Natural killer cell (primary cell): ENCODE data around the gene NKIRAS2. TPM values are rescaled to one million over a fixed set of nuclear protein-coding genes. Genes with fewer than 3 reads are reported as not detected.
"Not testable (repeated sequence)": the region's sequence is repeated elsewhere in the genome, so short reads cannot be mapped to it uniquely, and the experiment has no call there.

Experiments used
- ATAC-seq, 3 donors: fragments of 150-1000 bp in 2 of 3; fragments of 200-7000 bp in 1 of 3; cut with Tn5 transposase; 1 replicate in 1 of 3; 2 replicates in 2 of 3; pipeline ENCODE4 v1.10.0; 2021; ENCODE audit warnings: mild to moderate bottlenecking in 2 of 3, moderate library complexity in 2 of 3
- DNase-seq, 2 donors: peaks; one replicate each; pipeline versions ENCODE4 v3.0.0 to v3.0.0-alpha.2; 2013 to 2021; ENCODE audit warnings: mixed read lengths in 1 of 2
- H3K27ac ChIP-seq: one replicate; pipeline ENCODE4 v1.5.1; 2013; ENCODE audit warnings: mild to moderate bottlenecking, low read length
- H3K27me3 ChIP-seq: one replicate; pipeline ENCODE4 v1.6.1; 2013; ENCODE audit warnings: low read length; ENCODE audit not compliant: control insufficient read depth, insufficient read depth
- H3K36me3 ChIP-seq: one replicate; pipeline ENCODE4 v1.6.1; 2013; ENCODE audit warnings: low read length; ENCODE audit not compliant: control insufficient read depth, insufficient read depth
- H3K4me1 ChIP-seq: one replicate; pipeline ENCODE4 v1.6.1; 2013; ENCODE audit warnings: low read length; ENCODE audit not compliant: control insufficient read depth, insufficient read depth
- H3K4me3 ChIP-seq: one replicate; pipeline ENCODE4 v1.5.1; 2013; ENCODE audit warnings: low read length
- H3K9me3 ChIP-seq: one replicate; pipeline ENCODE4 v1.6.1; 2013; ENCODE audit warnings: low read length; ENCODE audit not compliant: control insufficient read depth, insufficient read depth
- H3K27ac Mint-ChIP-seq, 2 donors: one replicate each; pipeline ENCODE4 v1.8.0; 2022; ENCODE audit warnings: mild to moderate bottlenecking in 2 of 2, mixed read lengths in 2 of 2, moderate library complexity in 1 of 2
- H3K27me3 Mint-ChIP-seq, 2 donors: one replicate each; pipeline ENCODE4 v1.8.0; 2022; ENCODE audit warnings: low read depth in 2 of 2, mixed read lengths in 2 of 2
- H3K36me3 Mint-ChIP-seq: one replicate; pipeline ENCODE4 v1.8.0; 2022; ENCODE audit warnings: mixed read lengths
- H3K4me1 Mint-ChIP-seq, 2 donors: one replicate each; pipeline ENCODE4 v1.8.0; 2022; ENCODE audit warnings: mixed read lengths in 2 of 2
- H3K4me3 Mint-ChIP-seq: one replicate; pipeline ENCODE4 v1.8.0; 2022; ENCODE audit warnings: mild to moderate bottlenecking, moderate library complexity, mixed read lengths
- H3K9me3 Mint-ChIP-seq, 2 donors: one replicate each; pipeline ENCODE4 v1.8.0; 2022; ENCODE audit warnings: mixed read lengths in 2 of 2
- CTCF ChIP-seq: fragments of 200-600 bp; IDR thresholded peaks from one replicate; pipeline ENCODE4 v1.8.0; 2022; ENCODE audit warnings: antibody characterized with exemption
- WGBS: methylation state at CpG from one replicate; pipeline ENCODE4 v1.1.7; 2013; ENCODE audit warnings: missing lambda C conversion rate; ENCODE audit not compliant: insufficient coverage; 5-methylcytosine and 5-hydroxymethylcytosine counted together
- intact Hi-C: fragments of 100-400 bp; cut with micrococcal nuclease; formaldehyde crosslinking; loops from one replicate; pipeline ENCODE4 v1.14.2; 2022
- total RNA-seq, 4 donors: library from RNA; stranded (reverse); fragments of 120-200 nt in 1 of 4; gene quantifications; one replicate each; pipeline versions ENCODE4 v1.2.3 to v1.2.4, GENCODE V29; 2013 to 2022

The NKIRAS2 gene
- total RNA-seq, 3 donors from 2014 or later (not counting 1 experiment from before 2014, with no cell fraction given): 17.5 to 20.9 (median 19.3) TPM

GRCh38 chr17:42002792-42003301 lies 17.0 kb upstream of the NKIRAS2 start:
- H3K9me3 ChIP-seq: no peaks in the 10 kb centered on the region
- peaks cover 38% of the 10 kb centered on the region for H3K36me3 ChIP-seq
- H3K4me1 Mint-ChIP-seq: peaks cover 40 to 41% of the 10 kb centered on the region in 2 donors
- no peak overlapping the region for H3K4me3 ChIP-seq
- H3K4me1 ChIP-seq: no peaks in the 10 kb centered on the region
- no peak overlapping the region for H3K4me3 Mint-ChIP-seq
- no peak for DNase-seq
- no peak for ATAC-seq
- no peak for TF ChIP-seq CTCF
- no peaks in the 10 kb centered on the region for H3K27me3 ChIP-seq
- H3K27me3 Mint-ChIP-seq: no peaks in the 10 kb centered on the region
- no peak overlapping the region for H3K27ac ChIP-seq
- no peaks in the 10 kb centered on the region for H3K9me3 Mint-ChIP-seq
- 88% methylated on average over 2 of the region's 3 CpGs for WGBS
- peak overlapping the region in 1 of 2 donors; percentile 41 for H3K27ac Mint-ChIP-seq
- intact Hi-C loops: no loop called here
- no peaks in the 10 kb centered on the region for H3K36me3 Mint-ChIP-seq

- TF ChIP-seq CTCF: no peak
- DNase-seq (no peak), ATAC-seq (no peak)
- no peak overlapping the region for H3K27ac ChIP-seq
- no peaks in the 10 kb centered on the region for H3K9me3 ChIP-seq
- Mint-ChIP-seq H3K27me3 (no peaks in the 10 kb centered on the region), H3K36me3 (no peaks in the 10 kb centered on the region), H3K4me1 (peaks cover 53 to 54% of the 10 kb centered on the region in 2 donors), H3K9me3 (no peaks in the 10 kb centered on the region), H3K27ac (peak overlapping the region; percentile 11 to 12), H3K4me3 (no peak overlapping the region)
- peaks cover 35% of the 10 kb centered on the region for H3K36me3 ChIP-seq
- H3K4me3 ChIP-seq: no peak overlapping the region
- H3K4me1 ChIP-seq: peaks cover 6% of the 10 kb centered on the region
- H3K27me3 ChIP-seq: no peaks in the 10 kb centered on the region
- 88% methylated on average over 1 of the region's 1 CpG for WGBS
- intact Hi-C loops: no loop called here
Measured at GRCh38 chr17:42005166-42005565, 14.7 kb upstream of the NKIRAS2 start.

GRCh38 chr17:42009170-42009569 lies 10.7 kb upstream of the NKIRAS2 start:
- no peak overlapping the region for H3K4me3 Mint-ChIP-seq
- WGBS: 94% methylated on average over 4 of the region's 4 CpGs
- no peak for TF ChIP-seq CTCF
- Histone ChIP-seq H3K4me3 (no peak overlapping the region), H3K27me3 (no peaks in the 10 kb centered on the region), H3K4me1 (peaks cover 11% of the 10 kb centered on the region), H3K9me3 (no peaks in the 10 kb centered on the region), H3K27ac (no peak overlapping the region), H3K36me3 (peaks cover 9% of the 10 kb centered on the region)
- no peaks in the 10 kb centered on the region for H3K36me3 Mint-ChIP-seq
- no peaks in the 10 kb centered on the region for H3K9me3 Mint-ChIP-seq
- peak overlapping the region in 1 of 2 donors; percentile 44 for H3K27ac Mint-ChIP-seq
- DNase-seq (no peak), ATAC-seq (no peak)
- no peaks in the 10 kb centered on the region for H3K27me3 Mint-ChIP-seq
- peaks cover 62 to 67% of the 10 kb centered on the region in 2 donors for H3K4me1 Mint-ChIP-seq
- intact Hi-C loops: no loop called here

- H3K4me3 ChIP-seq, H3K36me3 ChIP-seq, H3K27ac ChIP-seq, H3K36me3 Mint-ChIP-seq, H3K27me3 ChIP-seq, DNase-seq, H3K27me3 Mint-ChIP-seq, intact Hi-C loops, H3K9me3 ChIP-seq, ATAC-seq, H3K9me3 Mint-ChIP-seq: not testable (repeated sequence)
- Mint-ChIP-seq H3K27ac (peak overlapping the region; percentile 39 to 44), H3K4me3 (peak overlapping the region; percentile 15), H3K4me1 (peaks cover 54 to 60% of the 10 kb centered on the region in 2 donors)
- WGBS: 70% methylated on average over 8 of the region's 9 CpGs
- H3K4me1 ChIP-seq: peaks cover 16% of the 10 kb centered on the region
Measured at GRCh38 chr17:42010266-42010680, 9.6 kb upstream of the NKIRAS2 start.
